SH-SY5Y (cell line): ENCODE data around the gene RIN1.

ENCODE experiments used
- GATA2 ChIP-seq: IDR thresholded peaks from 2 replicates; pipeline ENCODE4 v1.6.1; 2011; ENCODE audit warnings: mild to moderate bottlenecking, low read depth, low read length
- GATA3 ChIP-seq: IDR thresholded peaks from 2 replicates; pipeline ENCODE4 v1.6.1; 2011; ENCODE audit warnings: low read depth, mild to moderate bottlenecking, low read length, moderate library complexity

DNA sequence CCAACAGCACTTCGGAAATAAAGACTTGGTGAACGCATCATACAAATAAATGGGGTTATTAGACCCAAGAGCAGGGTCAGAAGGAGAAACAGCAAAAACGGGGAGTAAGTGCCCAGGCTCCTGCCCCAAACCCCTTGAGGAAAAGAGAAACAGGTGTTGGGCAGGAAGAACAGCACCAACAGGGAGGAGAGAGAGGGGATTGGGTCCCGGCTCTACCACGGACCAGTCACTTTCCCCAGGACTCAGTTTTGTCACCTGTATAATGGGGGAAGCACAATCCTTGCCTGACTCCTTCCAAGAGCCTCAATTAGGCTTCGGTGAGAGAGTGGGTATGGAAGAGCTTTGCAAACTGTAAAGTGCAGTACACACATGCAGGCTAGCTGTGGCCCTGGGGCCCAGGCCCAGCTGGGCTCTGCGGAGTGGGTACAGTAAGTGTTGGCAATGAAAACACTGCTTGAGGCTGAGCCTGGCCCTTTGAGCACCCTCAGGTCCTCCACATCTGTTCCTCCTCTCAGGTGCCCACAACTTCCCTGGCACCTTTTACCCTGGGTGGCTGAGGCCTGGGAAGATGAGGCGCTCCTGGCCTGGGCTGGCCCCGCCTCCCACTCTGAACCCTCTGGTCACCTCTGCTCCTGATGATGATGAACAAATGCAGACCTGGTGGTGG lies 26.4 kb upstream of the RIN1 start:
- TF ChIP-seq GATA3 (no peak), GATA2 (no peak)
